ENCODE results near the gene CLDN11. TPM values are rescaled to one million over a fixed set of nuclear protein-coding genes. Genes with fewer than 3 reads are reported as not detected.
A peak's percentile ranks its signal among the peaks of the same experiment; 100 is the strongest.

CLDN11 gene
- polyA plus RNA-seq, 3 donors: 0.11 TPM; not detected in 2

DNA sequence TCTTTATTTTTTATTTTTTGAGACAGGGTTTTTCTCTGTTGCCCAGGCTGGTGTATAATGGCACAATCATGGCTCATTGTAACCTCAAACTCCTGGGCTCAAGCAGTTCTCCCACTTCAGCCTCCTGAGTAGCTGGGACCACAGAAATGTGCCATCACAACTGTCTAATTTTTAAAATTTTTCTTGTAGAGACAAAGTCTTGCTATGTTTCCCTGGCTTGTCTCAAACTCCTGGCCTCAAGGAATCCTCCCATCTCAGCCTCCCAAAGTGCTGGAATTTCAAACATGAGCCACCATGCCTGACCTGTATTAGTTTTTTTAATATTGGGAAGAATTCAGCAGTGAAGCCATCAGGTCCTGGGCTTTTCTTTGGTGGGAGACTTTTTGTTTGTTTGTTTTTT, 13.6 kb upstream of the CLDN11 start:
- Mint-ChIP-seq H3K27me3 (ENCODE audit: low read depth in 3 of 3) (peaks cover 0 to 2% (median 0%) of the 10 kb centered on the region in 3 donors), H3K27ac (no peak overlapping the region), H3K9me3 (peaks cover 0 to 3% (median 0%) of the 10 kb centered on the region in 7 donors), H3K36me3 (no peaks in the 10 kb centered on the region), H3K4me1 (no peaks in the 10 kb centered on the region), H3K4me3 (no peak overlapping the region)
- no peak overlapping the region for H3K9ac ChIP-seq (ENCODE audit: insufficient read depth, low read length, poor library complexity, severe bottlenecking)
- no peak overlapping the region for H3K4me2 ChIP-seq (replicated peaks; ENCODE audit: extremely low read depth, low read length, poor library complexity, severe bottlenecking)
- H3K79me2 ChIP-seq (ENCODE audit: insufficient read depth, low read length): no peaks in the 10 kb centered on the region
- DNase-seq: no peak
- intact Hi-C loops (cut with micrococcal nuclease): loop anchor here in 1 of 2 donors (5.0 kb wide), 1 partner anchor 93 kb away; no protein-coding TSS in a partner anchor
- no peak overlapping the region for H3K27ac ChIP-seq (ENCODE audit: low read depth in 1 of 2, low read length in 2 of 2)
- H4K20me1 ChIP-seq (ENCODE audit: insufficient read depth, low read length): no peaks in the 10 kb centered on the region
- H3K4me3 ChIP-seq (replicated peaks in 1 of 3; ENCODE audit: low read depth in 2 of 3, low read length in 3 of 3): no peak overlapping the region
- no peaks in the 10 kb centered on the region for H3K9me3 ChIP-seq (replicated peaks in 1 of 2; ENCODE audit: control insufficient read depth in 1 of 2, insufficient read depth in 1 of 2, low read length in 2 of 2)
- H2AFZ ChIP-seq (ENCODE audit: insufficient read depth, low read depth, low read length, poor library complexity, severe bottlenecking): no peak overlapping the region
- TF ChIP-seq, protein P1, sequence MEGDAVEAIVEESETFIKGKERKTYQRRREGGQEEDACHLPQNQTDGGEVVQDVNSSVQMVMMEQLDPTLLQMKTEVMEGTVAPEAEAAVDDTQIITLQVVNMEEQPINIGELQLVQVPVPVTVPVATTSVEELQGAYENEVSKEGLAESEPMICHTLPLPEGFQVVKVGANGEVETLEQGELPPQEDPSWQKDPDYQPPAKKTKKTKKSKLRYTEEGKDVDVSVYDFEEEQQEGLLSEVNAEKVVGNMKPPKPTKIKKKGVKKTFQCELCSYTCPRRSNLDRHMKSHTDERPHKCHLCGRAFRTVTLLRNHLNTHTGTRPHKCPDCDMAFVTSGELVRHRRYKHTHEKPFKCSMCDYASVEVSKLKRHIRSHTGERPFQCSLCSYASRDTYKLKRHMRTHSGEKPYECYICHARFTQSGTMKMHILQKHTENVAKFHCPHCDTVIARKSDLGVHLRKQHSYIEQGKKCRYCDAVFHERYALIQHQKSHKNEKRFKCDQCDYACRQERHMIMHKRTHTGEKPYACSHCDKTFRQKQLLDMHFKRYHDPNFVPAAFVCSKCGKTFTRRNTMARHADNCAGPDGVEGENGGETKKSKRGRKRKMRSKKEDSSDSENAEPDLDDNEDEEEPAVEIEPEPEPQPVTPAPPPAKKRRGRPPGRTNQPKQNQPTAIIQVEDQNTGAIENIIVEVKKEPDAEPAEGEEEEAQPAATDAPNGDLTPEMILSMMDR (IDR thresholded peaks at IDR 0.05): no peak
- H3K4me1 ChIP-seq (ENCODE audit: control insufficient read depth in 1 of 2, insufficient read depth in 2 of 2, low read length in 2 of 2): no peaks in the 10 kb centered on the region
- H3K27me3 ChIP-seq (ENCODE audit: control insufficient read depth in 2 of 2, insufficient read depth in 2 of 2, low read length in 2 of 2): no peaks in the 10 kb centered on the region
- no peaks in the 10 kb centered on the region for H3K36me3 ChIP-seq (replicated peaks in 1 of 2; ENCODE audit: control insufficient read depth in 1 of 2, insufficient read depth in 2 of 2, low read length in 2 of 2)

DNA sequence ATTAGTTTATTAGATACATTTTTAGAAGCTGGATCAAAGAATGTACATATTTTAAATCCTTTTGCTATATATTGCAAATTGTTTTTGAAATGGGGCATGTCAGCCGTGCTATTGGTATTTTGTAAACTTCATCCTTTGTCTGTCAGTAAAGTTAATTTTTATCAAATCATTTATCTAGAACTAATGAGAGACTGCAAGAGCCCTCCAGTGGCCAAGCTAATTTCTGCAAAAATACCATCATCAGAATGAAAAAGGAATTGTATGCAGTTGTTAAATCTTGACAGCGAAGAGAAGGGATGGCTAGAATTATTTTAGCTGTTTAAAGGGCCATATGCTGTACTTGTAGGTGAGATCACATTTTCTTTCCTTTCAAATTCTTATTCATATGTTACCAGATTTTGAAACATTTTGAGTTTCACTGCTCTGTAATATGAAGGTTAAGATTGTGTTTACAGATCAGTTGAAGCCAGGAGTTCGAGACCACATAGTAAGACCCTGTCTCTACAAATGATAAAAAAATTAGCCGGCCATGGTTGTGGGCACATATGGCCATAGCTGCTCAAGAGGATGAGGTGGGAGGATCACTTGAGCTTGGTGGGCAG, 8.1 kb upstream of the CLDN11 start:
- TF ChIP-seq, protein P1 (IDR thresholded peaks at IDR 0.05): peak; percentile 51
- intact Hi-C loops (cut with micrococcal nuclease): loop anchor here in 1 of 2 donors (10.0 kb wide), 1 partner anchor 96 kb away; no protein-coding TSS in a partner anchor

More for the DNA sequence above, 8.1 kb upstream of the CLDN11 start:
- WGBS (ENCODE audit: insufficient coverage): no CpG with 5 or more reads among the region's 4 CpGs
- DNase-seq: no peak
- Histone ChIP-seq H3K79me2 (ENCODE audit: insufficient read depth, low read length) (no peaks in the 10 kb centered on the region), H3K9ac (ENCODE audit: insufficient read depth, low read length, poor library complexity, severe bottlenecking) (no peak overlapping the region), H2AFZ (ENCODE audit: insufficient read depth, low read depth, low read length, poor library complexity, severe bottlenecking) (no peak overlapping the region), H3K27me3 (ENCODE audit: control insufficient read depth in 2 of 2, insufficient read depth in 2 of 2, low read length in 2 of 2) (no peaks in the 10 kb centered on the region), H3K36me3 (replicated peaks in 1 of 2; ENCODE audit: control insufficient read depth in 1 of 2, insufficient read depth in 2 of 2, low read length in 2 of 2) (no peaks in the 10 kb centered on the region), H3K4me2 (replicated peaks; ENCODE audit: extremely low read depth, low read length, poor library complexity, severe bottlenecking) (no peak overlapping the region), H3K4me3 (replicated peaks in 1 of 3; ENCODE audit: low read depth in 2 of 3, low read length in 3 of 3) (no peak overlapping the region), H4K20me1 (ENCODE audit: insufficient read depth, low read length) (no peaks in the 10 kb centered on the region), H3K4me1 (ENCODE audit: control insufficient read depth in 1 of 2, insufficient read depth in 2 of 2, low read length in 2 of 2) (no peaks in the 10 kb centered on the region), H3K27ac (ENCODE audit: low read depth in 1 of 2, low read length in 2 of 2) (no peak overlapping the region), H3K9me3 (replicated peaks in 1 of 2; ENCODE audit: control insufficient read depth in 1 of 2, insufficient read depth in 1 of 2, low read length in 2 of 2) (no peaks in the 10 kb centered on the region)
- no peaks in the 10 kb centered on the region for H3K4me1 Mint-ChIP-seq
- no peaks in the 10 kb centered on the region for H3K9me3 Mint-ChIP-seq
- H3K36me3 Mint-ChIP-seq: no peaks in the 10 kb centered on the region
- H3K4me3 Mint-ChIP-seq: no peak overlapping the region
- peaks cover 2 to 12% (median 4%) of the 10 kb centered on the region in 3 donors for H3K27me3 Mint-ChIP-seq (ENCODE audit: low read depth in 3 of 3)
- no peak overlapping the region for H3K27ac Mint-ChIP-seq
